22Rv1 (cell line): ENCODE results near the gene SLU7.

Experiments used
- CTCF ChIP-seq: fragments of 450-650 bp; IDR thresholded peaks from 2 replicates; pipeline ENCODE4 v1.5.1; 2017; ENCODE audit warnings: mild to moderate bottlenecking
- ZFX ChIP-seq: fragments of 450-650 bp; IDR thresholded peaks from 2 replicates; pipeline ENCODE4 v1.6.1; 2017; ENCODE audit warnings: antibody characterized with exemption, borderline replicate concordance

GRCh38 chr5:160432787-160433186 is 13.9 kb upstream of the SLU7 start:
- TF ChIP-seq CTCF (no peak), ZFX (no peak)
